ENCODE measurements around the gene STXBP5L. TPM values are rescaled to one million over a fixed set of nuclear protein-coding genes. Genes with fewer than 3 reads are reported as not detected.
"Not testable (repeated sequence)": the region's sequence is repeated elsewhere in the genome, so short reads cannot be mapped to it uniquely, and the experiment has no call there.

STXBP5L gene
- total RNA-seq, 1 donor from 2014 or later: not detected

DNA sequence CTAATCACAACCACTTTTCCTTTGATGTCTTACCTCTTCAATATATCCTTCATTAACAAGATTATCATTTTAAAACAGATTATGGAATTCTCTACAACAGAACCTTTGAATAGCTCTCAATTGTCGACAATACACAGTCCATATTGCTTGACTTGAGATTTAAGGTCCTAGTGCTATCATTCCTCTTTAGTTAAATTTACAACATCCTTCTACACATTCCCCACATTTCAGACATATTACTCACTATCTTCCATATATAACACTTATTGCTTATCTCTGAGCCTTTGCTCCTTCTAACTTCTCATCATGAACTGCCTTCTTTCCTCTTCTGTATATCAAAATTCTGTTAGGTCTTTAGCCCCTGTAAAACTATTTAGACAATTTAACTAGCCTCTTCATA is 247.0 kb downstream of the STXBP5L start:
- H3K36me3 ChIP-seq (ENCODE audit: control insufficient read depth, insufficient read depth, low read length): no peaks in the 10 kb centered on the region
- peak; percentile 18 for DNase-seq (ENCODE audit: low read depth)
- no peaks in the 10 kb centered on the region for H3K27me3 ChIP-seq (ENCODE audit: control insufficient read depth, insufficient read depth, low read length)
- no peak for FAIRE-seq
- TF ChIP-seq, protein P1, sequence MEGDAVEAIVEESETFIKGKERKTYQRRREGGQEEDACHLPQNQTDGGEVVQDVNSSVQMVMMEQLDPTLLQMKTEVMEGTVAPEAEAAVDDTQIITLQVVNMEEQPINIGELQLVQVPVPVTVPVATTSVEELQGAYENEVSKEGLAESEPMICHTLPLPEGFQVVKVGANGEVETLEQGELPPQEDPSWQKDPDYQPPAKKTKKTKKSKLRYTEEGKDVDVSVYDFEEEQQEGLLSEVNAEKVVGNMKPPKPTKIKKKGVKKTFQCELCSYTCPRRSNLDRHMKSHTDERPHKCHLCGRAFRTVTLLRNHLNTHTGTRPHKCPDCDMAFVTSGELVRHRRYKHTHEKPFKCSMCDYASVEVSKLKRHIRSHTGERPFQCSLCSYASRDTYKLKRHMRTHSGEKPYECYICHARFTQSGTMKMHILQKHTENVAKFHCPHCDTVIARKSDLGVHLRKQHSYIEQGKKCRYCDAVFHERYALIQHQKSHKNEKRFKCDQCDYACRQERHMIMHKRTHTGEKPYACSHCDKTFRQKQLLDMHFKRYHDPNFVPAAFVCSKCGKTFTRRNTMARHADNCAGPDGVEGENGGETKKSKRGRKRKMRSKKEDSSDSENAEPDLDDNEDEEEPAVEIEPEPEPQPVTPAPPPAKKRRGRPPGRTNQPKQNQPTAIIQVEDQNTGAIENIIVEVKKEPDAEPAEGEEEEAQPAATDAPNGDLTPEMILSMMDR (IDR thresholded peaks at IDR 0.05; ENCODE audit: insufficient read depth, low read length, severe bottlenecking): no peak
- H3K4me3 ChIP-seq (ENCODE audit: low read depth, low read length): no peak overlapping the region

DNA sequence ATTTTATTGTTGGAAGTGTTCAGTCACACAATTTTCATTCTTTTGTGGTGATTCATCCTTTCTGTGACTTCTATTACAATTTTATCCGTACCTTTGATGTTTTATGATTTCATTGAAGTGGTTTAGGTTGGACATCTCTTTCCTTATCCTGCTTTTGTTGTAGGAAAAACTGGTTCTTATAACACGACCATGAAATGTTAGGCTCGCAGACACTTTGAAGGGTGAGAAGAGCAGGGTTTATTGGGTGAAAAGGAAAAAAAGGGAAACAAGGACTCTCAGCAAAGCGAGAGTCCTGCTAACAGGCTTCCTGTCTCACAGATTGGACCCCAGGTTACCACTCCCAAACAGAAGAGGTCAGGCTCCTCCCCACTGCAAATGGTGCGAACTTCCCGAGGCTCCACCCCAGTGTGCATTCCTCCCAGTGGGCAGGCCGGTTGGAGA is 257.4 kb downstream of the STXBP5L start:
- DNase-seq (ENCODE audit: low read depth): no peak
- Histone ChIP-seq H3K27me3 (ENCODE audit: control insufficient read depth, insufficient read depth, low read length) (no peaks in the 10 kb centered on the region), H3K4me3 (ENCODE audit: low read depth, low read length) (no peak overlapping the region), H3K36me3 (ENCODE audit: control insufficient read depth, insufficient read depth, low read length) (no peaks in the 10 kb centered on the region)
- FAIRE-seq: no peak
- TF ChIP-seq, protein P1 (IDR thresholded peaks at IDR 0.05; ENCODE audit: insufficient read depth, low read length, severe bottlenecking): no peak

DNA sequence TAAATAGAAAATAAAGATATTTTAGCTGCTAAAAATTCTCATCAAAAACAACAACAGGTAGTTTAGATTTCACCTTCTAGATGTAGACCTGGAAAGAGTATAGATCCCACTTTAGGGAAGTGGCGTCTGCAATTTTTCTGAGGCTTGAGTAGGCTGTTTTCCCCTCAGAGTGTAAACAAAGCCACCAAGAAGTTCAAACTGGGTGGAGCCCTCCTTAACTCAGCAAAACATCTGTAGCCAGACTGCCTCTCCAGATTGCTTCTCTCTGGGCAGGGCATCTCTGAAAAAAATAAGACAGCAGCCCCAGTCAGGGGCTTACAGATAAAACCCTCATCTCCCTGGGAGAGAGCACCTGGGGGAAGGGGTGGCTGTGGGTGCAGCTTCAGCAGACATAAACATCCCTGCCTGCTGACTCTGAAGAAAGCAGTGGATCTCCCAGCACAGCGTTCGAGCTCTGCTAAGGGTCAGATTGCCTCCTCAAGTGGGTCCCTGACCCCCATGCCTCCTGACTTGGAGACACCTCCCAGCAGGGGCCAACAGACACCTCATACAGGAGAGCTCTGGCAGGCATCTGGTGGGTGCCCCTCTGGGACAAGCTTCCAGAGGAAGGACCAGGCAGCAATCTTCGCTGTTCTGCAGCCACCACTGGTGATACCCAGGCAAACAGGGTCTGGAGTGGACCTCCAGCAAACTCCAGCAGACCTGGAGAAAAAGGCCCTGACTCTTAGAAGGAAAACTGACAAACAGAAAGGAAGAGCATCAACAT is 259.6 kb downstream of the STXBP5L start:
- Histone ChIP-seq H3K4me3 (ENCODE audit: low read depth, low read length) (no peak overlapping the region), H3K36me3 (ENCODE audit: control insufficient read depth, insufficient read depth, low read length) (no peaks in the 10 kb centered on the region), H3K27me3 (ENCODE audit: control insufficient read depth, insufficient read depth, low read length) (no peaks in the 10 kb centered on the region)
- DNase-seq (ENCODE audit: low read depth): no peak
- FAIRE-seq: no peak
- TF ChIP-seq, protein P1 (IDR thresholded peaks at IDR 0.05; ENCODE audit: insufficient read depth, low read length, severe bottlenecking): no peak

DNA sequence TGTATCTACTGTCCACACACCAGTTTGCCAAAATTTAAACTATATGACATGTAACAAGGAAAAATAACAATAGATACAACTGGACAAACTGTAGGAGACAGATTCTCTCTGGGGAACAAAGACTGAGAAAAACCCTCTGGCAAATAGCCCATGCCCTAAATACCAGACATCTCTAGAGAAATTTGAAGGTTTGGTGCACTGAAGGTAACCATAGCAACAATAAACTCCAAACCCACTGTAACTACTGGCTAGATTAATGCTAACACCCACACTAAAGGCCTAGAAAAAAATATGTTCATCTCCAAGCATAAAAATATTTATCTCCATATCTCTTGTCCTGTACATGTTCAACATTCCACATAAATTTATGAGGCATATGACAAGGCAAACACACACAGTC is 267.1 kb downstream of the STXBP5L start:
- FAIRE-seq (no peak), DNase-seq (ENCODE audit: low read depth) (no peak)
- no peak overlapping the region for H3K4me3 ChIP-seq (ENCODE audit: low read depth, low read length)
- no peaks in the 10 kb centered on the region for H3K36me3 ChIP-seq (ENCODE audit: control insufficient read depth, insufficient read depth, low read length)
- no peaks in the 10 kb centered on the region for H3K27me3 ChIP-seq (ENCODE audit: control insufficient read depth, insufficient read depth, low read length)
- TF ChIP-seq, protein P1 (IDR thresholded peaks at IDR 0.05; ENCODE audit: insufficient read depth, low read length, severe bottlenecking): no peak

DNA sequence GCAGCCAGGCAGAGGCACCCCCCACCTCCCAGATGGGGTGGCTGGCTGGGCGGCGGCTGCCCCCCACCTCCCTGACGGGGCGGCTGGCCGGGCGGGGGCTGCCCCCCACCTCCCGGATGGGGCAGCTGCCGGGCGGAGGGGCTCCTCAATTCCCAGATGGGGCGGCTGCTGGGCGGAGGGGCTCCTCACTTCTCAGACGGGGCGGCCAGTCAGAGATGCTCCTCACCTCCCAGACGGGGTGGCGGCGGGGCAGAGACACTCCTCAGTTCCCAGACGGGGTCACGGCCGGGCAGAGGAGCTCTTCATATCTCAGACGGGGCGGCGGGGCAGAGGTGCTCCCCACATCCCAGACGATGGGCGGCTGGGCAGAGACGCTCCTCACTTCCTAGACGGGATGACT is 282.6 kb downstream of the STXBP5L start:
- not testable (repeated sequence) for H3K4me3 ChIP-seq (ENCODE audit: low read depth, low read length); DNase-seq (ENCODE audit: low read depth); FAIRE-seq; H3K36me3 ChIP-seq (ENCODE audit: control insufficient read depth, insufficient read depth, low read length); H3K27me3 ChIP-seq (ENCODE audit: control insufficient read depth, insufficient read depth, low read length)

DNA sequence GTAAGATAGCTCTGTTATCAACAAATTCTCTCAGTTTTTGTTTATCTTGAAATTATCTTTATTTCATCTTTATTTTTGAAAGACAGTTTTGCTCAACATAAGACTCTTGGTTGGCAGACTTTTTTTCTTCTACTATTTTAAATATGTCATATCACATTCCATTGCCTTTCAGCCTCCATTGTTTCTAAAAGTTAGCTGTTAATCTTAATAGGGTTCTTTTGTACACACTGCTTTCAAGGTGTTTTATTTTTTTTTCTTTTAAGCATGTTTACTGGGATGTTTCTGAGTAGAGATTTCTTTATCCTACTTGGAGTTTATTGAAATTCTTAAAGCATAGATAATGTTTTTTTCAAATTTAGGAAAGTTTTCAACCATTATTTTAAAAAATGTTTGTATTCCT is 294.6 kb downstream of the STXBP5L start:
- Histone ChIP-seq H3K36me3 (ENCODE audit: control insufficient read depth, insufficient read depth, low read length) (no peaks in the 10 kb centered on the region), H3K27me3 (ENCODE audit: control insufficient read depth, insufficient read depth, low read length) (no peaks in the 10 kb centered on the region), H3K4me3 (ENCODE audit: low read depth, low read length) (no peak overlapping the region)
- TF ChIP-seq, protein P1 (IDR thresholded peaks at IDR 0.05; ENCODE audit: insufficient read depth, low read length, severe bottlenecking): no peak
- FAIRE-seq (no peak), DNase-seq (ENCODE audit: low read depth) (no peak)

Measured in bronchial epithelial cell (primary cell).